ENCODE data around the gene RAB4B.
A peak's percentile ranks its signal among the peaks of the same experiment; 100 is the strongest.
"Not testable (repeated sequence)": the region's sequence is repeated elsewhere in the genome, so short reads cannot be mapped to it uniquely, and the experiment has no call there.

The RAB4B gene

GRCh38 chr19:40730065-40730464 lies 48.0 kb upstream of the RAB4B start:
- H3K4me3 ChIP-seq (ENCODE audit: low read depth, low read length); H3K9me3 ChIP-seq (ENCODE audit: control insufficient read depth, insufficient read depth, low read depth, low read length): not testable (repeated sequence)
- TF ChIP-seq GLIS1 (tag by site-specific recombination; IDR thresholded peaks at IDR 0.05) = peak; percentile 95

GRCh38 chr19:40732304-40732703 lies 45.7 kb upstream of the RAB4B start:
- POLR2A ChIA-PET; H3K4me3 ChIP-seq (ENCODE audit: low read depth, low read length); H3K27ac ChIP-seq (ENCODE audit: extremely low read depth, low read depth, low read length); H3K4me1 ChIP-seq (ENCODE audit: control insufficient read depth, insufficient read depth, low read length); H3K9me3 ChIP-seq (ENCODE audit: control insufficient read depth, insufficient read depth, low read depth, low read length): not testable (repeated sequence)
- CTCF ChIA-PET = interaction anchor here (0.6 kb wide), 1 partner anchor 74 kb away, joined by 3 read pairs; no protein-coding TSS in a partner anchor
- TF ChIP-seq, protein P1, sequence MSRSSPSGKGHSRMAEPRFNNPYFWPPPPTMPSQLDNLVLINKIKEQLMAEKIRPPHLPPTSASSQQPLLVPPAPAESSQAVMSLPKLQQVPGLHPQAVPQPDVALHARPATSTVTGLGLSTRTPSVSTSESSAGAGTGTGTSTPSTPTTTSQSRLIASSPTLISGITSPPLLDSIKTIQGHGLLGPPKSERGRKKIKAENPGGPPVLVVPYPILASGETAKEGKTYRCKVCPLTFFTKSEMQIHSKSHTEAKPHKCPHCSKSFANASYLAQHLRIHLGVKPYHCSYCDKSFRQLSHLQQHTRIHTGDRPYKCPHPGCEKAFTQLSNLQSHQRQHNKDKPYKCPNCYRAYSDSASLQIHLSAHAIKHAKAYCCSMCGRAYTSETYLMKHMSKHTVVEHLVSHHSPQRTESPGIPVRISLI (tag by site-specific recombination; IDR thresholded peaks at IDR 0.05) = peak; percentile 53; the same call in 1 of the 2 replicates
- H3K36me3 ChIP-seq (ENCODE audit: control insufficient read depth in 2 of 2, insufficient read depth in 1 of 2, low read length in 2 of 2) = peaks cover 87 to 96% of the 10 kb centered on the region in 2 experiments

More at GRCh38 chr19:40730065-40730464, 48.0 kb upstream of the RAB4B start:
- ChIA-PET POLR2A (interaction anchor here (1.7 kb wide), 2 partner anchors 20 to 49 kb away, joined by 4 to 7 read pairs; partner anchors contain the start of genes ACTMAP and SNRPA), CTCF (interaction anchor here (1.5 kb wide), 1 partner anchor 14 kb away, joined by 7 read pairs; no protein-coding TSS in a partner anchor)
- not testable (repeated sequence) for H3K27ac ChIP-seq (ENCODE audit: extremely low read depth, low read depth, low read length); H3K4me1 ChIP-seq (ENCODE audit: control insufficient read depth, insufficient read depth, low read length)
- H3K36me3 ChIP-seq (ENCODE audit: control insufficient read depth in 2 of 2, insufficient read depth in 1 of 2, low read length in 2 of 2) = peaks cover 81 to 97% of the 10 kb centered on the region in 2 experiments

DNA sequence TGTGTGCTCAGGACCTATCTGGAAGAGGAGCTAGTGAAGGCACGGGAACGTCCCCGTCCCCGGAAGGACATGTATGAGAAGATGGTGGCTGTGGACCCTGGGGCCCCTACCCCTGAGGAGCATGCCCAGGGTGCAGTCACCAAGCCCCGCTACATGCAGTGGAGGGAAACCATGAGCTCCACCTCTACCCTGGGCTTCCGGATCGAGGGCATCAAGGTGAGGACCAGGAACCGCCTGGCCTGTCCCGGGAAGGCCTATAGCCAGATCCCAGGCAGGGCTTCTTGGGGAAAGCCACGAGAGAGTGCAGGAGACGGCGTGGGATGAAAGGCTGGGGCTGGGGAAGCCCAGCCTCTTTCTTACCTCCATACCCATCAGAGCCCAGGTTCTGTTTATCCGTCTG lies 44.9 kb upstream of the RAB4B start:
- Histone ChIP-seq H3K4me3 (ENCODE audit: low read depth, low read length) (no peak overlapping the region), H3K4me1 (ENCODE audit: control insufficient read depth, insufficient read depth, low read length) (no peaks in the 10 kb centered on the region), H3K9me3 (ENCODE audit: control insufficient read depth, insufficient read depth, low read depth, low read length) (no peaks in the 10 kb centered on the region), H3K27ac (ENCODE audit: extremely low read depth, low read depth, low read length) (no peak overlapping the region), H3K36me3 (ENCODE audit: control insufficient read depth in 2 of 2, insufficient read depth in 1 of 2, low read length in 2 of 2) (peaks cover 83 to 93% of the 10 kb centered on the region in 2 experiments)
- ChIA-PET CTCF (interaction anchor here (0.6 to 1.8 kb wide), 5 partner anchors 14 to 224 kb away, joined by 3 to 6 read pairs (median 3); no protein-coding TSS in a partner anchor), POLR2A (interaction anchor here (1.2 kb wide), 1 partner anchor 17 kb away, joined by 4 read pairs; the partner anchor contains the start of genes ACTMAP and SNRPA)
- no peak for TF ChIP-seq GLI4 (tag by site-specific recombination; IDR thresholded peaks at IDR 0.05)
- no peak for TF ChIP-seq ZNF121 (tag by site-specific recombination; IDR thresholded peaks at IDR 0.05)
- TF ChIP-seq ZBTB10 (tag by site-specific recombination; IDR thresholded peaks at IDR 0.05) = no peak
- no peak for TF ChIP-seq ZNF324 (tag by site-specific recombination; IDR thresholded peaks at IDR 0.05)
- TF ChIP-seq ZNF398 (tag by site-specific recombination; IDR thresholded peaks at IDR 0.05) = no peak
- TF ChIP-seq SP3 (tag by site-specific recombination; IDR thresholded peaks at IDR 0.05) = no peak
- TF ChIP-seq GLIS1 (tag by site-specific recombination; IDR thresholded peaks at IDR 0.05) = no peak
- no peak for TF ChIP-seq BCL11B (tag by site-specific recombination; IDR thresholded peaks at IDR 0.05; ENCODE audit: low read depth)
- TF ChIP-seq ZSCAN4 (tag by site-specific recombination; IDR thresholded peaks at IDR 0.05) = no peak
- TF ChIP-seq, protein P2, sequence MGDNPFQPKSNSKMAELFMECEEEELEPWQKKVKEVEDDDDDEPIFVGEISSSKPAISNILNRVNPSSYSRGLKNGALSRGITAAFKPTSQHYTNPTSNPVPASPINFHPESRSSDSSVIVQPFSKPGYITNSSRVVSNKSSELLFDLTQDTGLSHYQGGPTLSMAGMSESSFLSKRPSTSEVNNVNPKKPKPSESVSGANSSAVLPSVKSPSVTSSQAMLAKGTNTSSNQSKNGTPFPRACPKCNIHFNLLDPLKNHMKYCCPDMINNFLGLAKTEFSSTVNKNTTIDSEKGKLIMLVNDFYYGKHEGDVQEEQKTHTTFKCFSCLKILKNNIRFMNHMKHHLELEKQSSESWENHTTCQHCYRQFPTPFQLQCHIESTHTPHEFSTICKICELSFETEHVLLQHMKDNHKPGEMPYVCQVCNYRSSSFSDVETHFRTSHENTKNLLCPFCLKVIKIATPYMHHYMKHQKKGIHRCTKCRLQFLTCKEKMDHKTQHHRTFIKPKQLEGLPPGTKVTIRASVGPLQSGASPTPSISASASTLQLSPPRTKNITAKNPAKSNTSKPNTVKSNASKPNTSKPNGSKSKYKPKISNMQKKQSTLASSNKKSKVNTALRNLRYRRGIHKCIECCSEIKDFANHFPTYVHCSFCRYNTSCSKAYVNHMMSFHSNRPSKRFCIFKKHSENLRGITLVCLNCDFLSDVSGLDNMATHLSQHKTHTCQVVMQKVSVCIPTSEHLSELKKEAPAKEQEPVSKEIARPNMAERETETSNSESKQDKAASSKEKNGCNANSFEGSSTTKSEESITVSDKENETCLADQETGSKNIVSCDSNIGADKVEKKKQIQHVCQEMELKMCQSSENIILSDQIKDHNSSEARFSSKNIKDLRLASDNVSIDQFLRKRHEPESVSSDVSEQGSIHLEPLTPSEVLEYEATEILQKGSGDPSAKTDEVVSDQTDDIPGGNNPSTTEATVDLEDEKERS (tag by site-specific recombination; IDR thresholded peaks at IDR 0.05) = no peak
- TF ChIP-seq ZSCAN18 (tag by site-specific recombination; IDR thresholded peaks at IDR 0.05) = no peak
- TF ChIP-seq ZNF530 (tag by site-specific recombination; IDR thresholded peaks at IDR 0.05; ENCODE audit: low read depth) = no peak
- no peak for TF ChIP-seq ZBTB21 (tag by site-specific recombination; IDR thresholded peaks at IDR 0.05)
- no peak for TF ChIP-seq ZNF76 (tag by site-specific recombination; IDR thresholded peaks at IDR 0.05; ENCODE audit: borderline replicate concordance, low read depth)
- TF ChIP-seq ZNF354C (tag by site-specific recombination; IDR thresholded peaks at IDR 0.05; ENCODE audit: borderline replicate concordance, low read depth) = no peak
- TF ChIP-seq ZNF133 (tag by site-specific recombination; IDR thresholded peaks at IDR 0.05) = no peak
- TF ChIP-seq ZNF529 (tag by site-specific recombination; IDR thresholded peaks at IDR 0.05; ENCODE audit: insufficient replicate concordance) = no peak
